Kidney capillary endothelial cell (primary cell): ENCODE measurements around the gene OR12D2.
"Not testable (repeated sequence)": the region's sequence is repeated elsewhere in the genome, so short reads cannot be mapped to it uniquely, and the experiment has no call there.

Experiments used
- DNase-seq: peaks from one replicate; pipeline ENCODE4 v3.0.0-alpha.2; 2018; ENCODE audit warnings: low spot score

OR12D2 gene

GRCh38 chr6:29395331-29395730 is at the start of gene OR12D2:
Gene OR12D2, plus strand, starts transcription at chr6:29395631. Its CDS starts 1,069 bp downstream, at chr6:29396700.
- DNase-seq: no peak

- DNase-seq: not testable (repeated sequence)
Observed at GRCh38 chr6:29349348-29349747, 46.1 kb upstream of the OR12D2 start.

- no peak for DNase-seq
Observed at GRCh38 chr6:29354980-29355379, 40.5 kb upstream of the OR12D2 start.

GRCh38 chr6:29355603-29356002 is 39.8 kb upstream of the OR12D2 start:
- DNase-seq: no peak

GRCh38 chr6:29368765-29369164 is 26.7 kb upstream of the OR12D2 start, which contains the start of gene OR5V1:
Gene OR5V1, minus strand, starts transcription at chr6:29368865. Its CDS starts 12,670 bp downstream, at chr6:29356195.
- no peak for DNase-seq

GRCh38 chr6:29375191-29375590 is 20.2 kb upstream of the OR12D2 start, which contains the start of gene OR12D3:
Gene OR12D3, minus strand, starts transcription at chr6:29375291. Its CDS starts 4 bp downstream, at chr6:29375287.
- no peak for DNase-seq

GRCh38 chr6:29376003-29376402 is 19.4 kb upstream of the OR12D2 start:
- peak; percentile 5 for DNase-seq

- DNase-seq: no peak
Observed at GRCh38 chr6:29388533-29388932, 6.9 kb upstream of the OR12D2 start.

GRCh38 chr6:29399525-29399924 is 4.1 kb downstream of the OR12D2 start:
- no peak for DNase-seq

- no peak for DNase-seq
Observed at GRCh38 chr6:29403801-29404200, 8.4 kb downstream of the OR12D2 start.

GRCh38 chr6:29414588-29414987 is 19.2 kb downstream of the OR12D2 start, which contains the start of gene OR12D1:
Gene OR12D1, plus strand, starts transcription at chr6:29414928.
- no peak for DNase-seq

- DNase-seq: no peak
Observed at GRCh38 chr6:29419516-29419915, 24.1 kb downstream of the OR12D2 start.

- DNase-seq: no peak
Observed at GRCh38 chr6:29424168-29424567, 28.7 kb downstream of the OR12D2 start.

- DNase-seq: no peak
Observed at GRCh38 chr6:29424575-29424974, 29.1 kb downstream of the OR12D2 start.

GRCh38 chr6:29425075-29425474 is 29.6 kb downstream of the OR12D2 start:
- DNase-seq: no peak

- no peak for DNase-seq
Observed at GRCh38 chr6:29426654-29427053, 31.2 kb downstream of the OR12D2 start.

GRCh38 chr6:29436730-29437129 is 41.3 kb downstream of the OR12D2 start:
- not testable (repeated sequence) for DNase-seq

- DNase-seq: no peak
Observed at GRCh38 chr6:29439006-29439405, 43.6 kb downstream of the OR12D2 start, which contains the start of gene OR10C1. Gene OR10C1, plus strand, starts transcription at chr6:29439306. Its CDS starts 710 bp downstream, at chr6:29440016.

GRCh38 chr6:29442719-29443118 is 47.3 kb downstream of the OR12D2 start:
- DNase-seq: no peak

- not testable (repeated sequence) for DNase-seq
Observed at GRCh38 chr6:29444031-29444430, 48.6 kb downstream of the OR12D2 start.
